HG03439 (cell line): ENCODE results near the gene AK8.

Source experiments
- ATAC-seq: cut with Tn5 transposase; IDR thresholded peaks from one replicate; pipeline ENCODE4 v1.9.1; 2021; ENCODE audit warnings: mild to moderate bottlenecking, moderate library complexity; ENCODE audit not compliant: unreplicated experiment

AK8 gene

DNA sequence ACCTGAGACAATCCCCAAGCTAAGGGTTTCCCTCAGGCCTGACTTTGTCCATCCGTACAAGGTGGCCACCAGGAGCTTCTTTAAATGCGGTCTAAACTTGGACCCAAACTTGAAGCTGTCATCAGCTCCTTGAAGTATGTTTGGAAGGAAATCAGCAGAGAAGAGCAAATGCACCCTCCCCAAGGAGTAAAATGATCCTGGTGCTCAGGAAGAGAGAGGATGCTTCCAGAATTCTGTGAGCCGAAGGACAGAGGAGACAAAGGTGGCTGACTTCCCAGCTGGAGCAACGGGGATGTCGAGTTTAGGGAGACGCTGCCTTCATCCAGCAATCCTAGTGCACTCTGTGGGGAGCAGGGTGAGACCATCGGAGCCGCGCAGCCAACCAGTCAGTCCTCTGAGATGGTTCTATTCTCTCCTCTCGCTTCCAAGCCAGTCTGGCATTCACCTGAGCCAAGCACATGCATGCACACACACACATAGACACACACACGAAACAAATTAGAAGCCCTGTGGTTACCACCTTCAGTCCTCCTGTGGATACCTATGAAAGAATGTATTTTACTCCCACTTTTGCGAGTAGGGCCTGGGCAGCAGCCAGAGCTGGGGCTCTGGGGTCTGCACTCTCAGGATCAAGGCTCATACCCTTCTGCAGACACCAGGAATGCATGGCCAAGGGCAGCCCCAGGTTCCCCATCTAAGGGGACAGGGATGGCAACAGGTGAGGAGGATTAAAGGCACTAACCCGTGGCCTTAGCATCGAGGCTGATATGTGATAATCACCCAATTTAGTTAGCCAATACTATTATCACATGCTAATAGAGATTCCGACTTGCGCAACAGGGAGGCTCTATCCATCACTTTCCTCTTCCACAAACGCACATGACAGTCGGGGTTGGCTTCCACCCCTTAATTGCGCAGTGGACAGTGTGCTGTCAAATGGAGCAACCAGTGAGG lies 132.1 kb downstream of the AK8 start:
- ATAC-seq = no peak

DNA sequence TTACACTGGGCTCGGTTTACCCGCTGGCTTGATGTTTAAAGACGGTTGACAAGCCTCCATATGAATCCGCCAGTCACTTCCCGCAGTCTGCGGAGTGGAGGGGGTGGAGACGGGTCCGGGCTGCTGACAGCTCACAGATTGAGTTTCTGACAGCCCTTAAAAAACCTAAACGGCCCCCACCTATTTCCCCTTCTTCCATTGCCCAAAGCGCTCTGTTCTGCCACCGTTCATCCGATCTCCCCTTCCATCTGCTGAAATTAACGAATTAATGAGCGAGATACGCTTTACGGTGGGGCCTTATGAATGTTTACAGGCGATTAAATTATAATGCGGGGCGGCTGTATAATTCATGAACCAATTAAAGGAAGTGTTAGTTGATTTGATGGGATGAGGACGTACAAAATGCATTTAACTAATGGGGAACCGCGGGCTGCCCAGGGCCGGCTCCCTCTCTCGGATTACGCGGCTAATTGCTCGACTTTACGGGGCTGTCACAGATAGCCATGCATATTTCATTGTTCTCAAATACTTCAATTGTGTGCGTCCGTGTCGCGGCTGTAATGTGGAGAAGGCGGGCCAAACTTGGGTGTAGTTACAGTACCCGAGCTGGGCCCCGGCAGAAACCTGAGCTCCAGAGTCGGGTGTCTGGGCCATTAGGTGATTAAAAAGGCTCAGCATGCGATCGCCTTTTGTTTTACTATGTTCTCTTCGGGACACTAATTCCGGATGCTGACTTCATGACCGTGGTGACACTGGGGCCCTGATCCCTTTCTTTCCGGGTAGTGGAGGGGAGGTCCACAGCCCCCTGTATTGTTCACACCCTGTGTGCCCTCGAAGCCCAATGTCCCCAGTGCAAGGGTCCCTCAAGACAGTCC lies 133.0 kb downstream of the AK8 start:
- no peak for ATAC-seq

DNA sequence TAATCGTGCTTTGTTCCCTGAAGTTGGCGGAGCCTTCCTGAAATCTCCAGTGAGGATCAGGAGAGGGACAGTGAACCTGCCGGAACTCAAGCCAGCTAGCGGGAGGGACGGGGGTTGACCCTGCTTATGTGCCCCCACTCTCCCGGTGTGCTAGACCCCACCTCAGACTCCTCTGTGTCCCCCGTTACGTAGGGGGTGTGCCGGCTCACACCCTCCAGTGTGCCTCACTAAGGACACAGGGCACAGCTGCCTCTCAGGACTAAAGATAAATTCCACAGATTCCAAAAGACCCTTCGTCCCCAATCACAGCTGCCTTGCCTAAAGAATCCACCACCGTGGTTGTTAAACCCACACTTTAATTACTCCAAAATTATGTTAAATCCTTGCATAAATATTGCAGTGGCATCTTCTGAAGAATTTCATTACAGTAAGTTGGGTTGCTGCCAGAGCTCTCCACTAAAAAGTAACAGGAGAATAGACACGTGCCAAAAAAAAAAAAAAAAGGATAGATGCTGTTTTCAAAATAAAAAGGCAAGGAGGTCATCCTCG lies 134.1 kb downstream of the AK8 start:
- ATAC-seq = no peak

DNA sequence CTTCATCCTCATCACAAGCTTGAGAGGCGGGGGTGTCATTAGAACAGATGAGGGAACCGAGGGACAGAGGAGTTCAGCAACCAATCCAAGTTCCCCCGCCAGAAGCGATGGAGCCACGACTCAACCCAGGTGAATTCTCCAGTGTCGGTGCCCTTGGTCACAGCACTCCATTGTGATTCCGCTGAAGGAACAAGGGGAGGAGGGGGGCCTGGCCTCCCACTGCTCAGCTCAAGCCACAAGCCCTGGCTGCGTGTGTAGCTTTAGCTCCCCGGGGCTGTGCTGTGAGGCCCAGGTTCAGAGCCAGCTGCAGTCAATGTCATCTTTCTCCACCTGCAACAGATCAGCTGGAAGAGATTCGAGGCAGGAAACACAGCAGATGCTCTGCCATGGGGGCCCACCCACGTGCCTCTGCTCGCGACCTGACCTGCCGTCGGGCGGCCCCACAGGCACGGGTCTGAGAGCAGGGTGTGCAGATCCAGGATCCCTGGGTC lies 135.2 kb downstream of the AK8 start:
- ATAC-seq = no peak

DNA sequence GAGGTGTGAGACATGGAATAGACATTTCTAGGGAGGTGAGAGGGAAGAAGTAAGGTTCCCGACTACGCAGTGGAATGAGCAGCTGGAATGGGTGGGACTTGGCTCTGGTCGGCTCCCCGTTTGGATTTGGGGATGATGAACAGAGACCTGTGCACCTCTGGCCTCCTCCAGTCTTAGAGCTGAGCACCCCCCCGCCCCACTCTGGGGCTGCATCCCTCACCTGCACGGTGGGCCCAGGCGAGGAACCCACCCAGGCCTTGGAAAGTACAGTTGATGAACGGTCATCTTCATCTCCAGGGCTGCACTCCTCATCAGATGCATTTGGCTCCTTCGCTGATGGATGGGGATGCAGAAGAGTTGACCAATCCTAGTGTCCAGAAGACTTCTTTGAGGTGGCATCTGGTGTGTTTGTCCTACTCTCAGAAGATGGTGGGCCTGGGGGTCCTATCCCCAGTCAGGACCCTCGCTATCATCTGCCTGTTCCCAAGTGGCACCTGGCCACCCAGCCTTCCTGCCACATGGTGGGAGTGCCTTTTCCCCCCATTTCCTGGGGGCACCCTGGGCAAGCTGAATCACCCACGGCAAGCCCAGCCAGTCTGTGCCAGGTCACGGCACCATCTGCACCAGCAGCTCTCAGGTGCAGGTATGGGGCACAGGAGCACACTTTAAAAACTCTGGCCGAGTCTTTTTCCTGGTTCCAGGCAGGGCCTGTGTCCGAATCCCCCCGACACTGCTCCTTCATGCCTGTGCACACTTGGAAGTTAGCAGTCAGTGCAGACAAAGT lies 137.4 kb downstream of the AK8 start:
- ATAC-seq = no peak

DNA sequence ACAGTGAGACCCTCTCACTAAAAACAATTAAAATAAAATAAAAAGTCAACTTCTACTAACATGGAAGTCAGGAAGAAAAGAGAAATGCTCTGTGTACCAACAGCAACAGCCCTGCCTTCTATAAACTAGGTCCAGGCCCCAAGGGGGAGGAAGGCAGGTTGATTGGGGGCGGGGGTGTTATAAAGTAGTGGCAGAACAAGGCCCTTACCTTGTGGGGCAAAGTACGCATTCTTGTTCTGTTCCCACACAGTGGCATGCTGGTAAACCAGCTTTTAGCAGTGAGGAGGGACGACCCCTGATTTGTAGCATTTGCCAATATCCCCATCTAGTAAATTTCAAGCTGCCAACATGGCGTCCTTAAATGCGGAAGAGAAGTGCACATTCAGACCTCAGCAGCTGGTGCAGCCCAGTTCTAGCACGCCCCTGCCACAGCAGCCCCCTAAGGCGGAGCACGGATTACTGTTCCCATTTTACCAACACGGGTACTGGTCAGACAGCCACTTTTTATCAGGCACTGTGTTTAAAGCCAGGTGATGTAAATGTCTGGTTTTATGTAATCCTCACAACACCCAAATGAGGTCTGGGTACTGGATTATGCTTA lies 138.3 kb downstream of the AK8 start:
- ATAC-seq = no peak

DNA sequence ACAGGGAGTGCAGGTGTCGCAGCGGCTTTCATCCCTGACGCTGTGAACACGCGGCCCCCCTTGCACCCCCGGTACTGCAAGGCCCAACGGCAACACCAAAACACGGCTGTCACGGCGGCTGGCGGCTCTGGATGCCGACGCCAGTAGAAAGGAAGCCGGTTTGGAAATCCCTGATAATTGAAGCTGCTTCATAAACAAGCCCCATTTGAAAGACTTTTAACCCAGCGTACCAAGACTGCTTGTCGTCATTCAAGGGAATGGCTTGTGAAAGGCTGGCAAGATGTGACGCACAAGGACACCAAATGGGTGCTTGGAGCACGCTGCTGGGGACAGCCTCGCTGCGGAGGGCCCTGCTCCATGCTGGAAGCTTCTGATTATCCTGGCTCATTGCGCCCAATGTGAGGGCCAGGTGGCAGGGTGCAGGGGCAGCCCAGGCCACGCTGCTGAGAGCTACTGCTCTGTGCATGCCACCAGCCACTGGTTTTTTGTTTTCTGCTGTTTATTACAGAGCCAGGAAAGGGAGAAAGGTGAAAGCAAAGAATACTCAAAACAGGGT lies 144.7 kb downstream of the AK8 start:
- no peak for ATAC-seq

DNA sequence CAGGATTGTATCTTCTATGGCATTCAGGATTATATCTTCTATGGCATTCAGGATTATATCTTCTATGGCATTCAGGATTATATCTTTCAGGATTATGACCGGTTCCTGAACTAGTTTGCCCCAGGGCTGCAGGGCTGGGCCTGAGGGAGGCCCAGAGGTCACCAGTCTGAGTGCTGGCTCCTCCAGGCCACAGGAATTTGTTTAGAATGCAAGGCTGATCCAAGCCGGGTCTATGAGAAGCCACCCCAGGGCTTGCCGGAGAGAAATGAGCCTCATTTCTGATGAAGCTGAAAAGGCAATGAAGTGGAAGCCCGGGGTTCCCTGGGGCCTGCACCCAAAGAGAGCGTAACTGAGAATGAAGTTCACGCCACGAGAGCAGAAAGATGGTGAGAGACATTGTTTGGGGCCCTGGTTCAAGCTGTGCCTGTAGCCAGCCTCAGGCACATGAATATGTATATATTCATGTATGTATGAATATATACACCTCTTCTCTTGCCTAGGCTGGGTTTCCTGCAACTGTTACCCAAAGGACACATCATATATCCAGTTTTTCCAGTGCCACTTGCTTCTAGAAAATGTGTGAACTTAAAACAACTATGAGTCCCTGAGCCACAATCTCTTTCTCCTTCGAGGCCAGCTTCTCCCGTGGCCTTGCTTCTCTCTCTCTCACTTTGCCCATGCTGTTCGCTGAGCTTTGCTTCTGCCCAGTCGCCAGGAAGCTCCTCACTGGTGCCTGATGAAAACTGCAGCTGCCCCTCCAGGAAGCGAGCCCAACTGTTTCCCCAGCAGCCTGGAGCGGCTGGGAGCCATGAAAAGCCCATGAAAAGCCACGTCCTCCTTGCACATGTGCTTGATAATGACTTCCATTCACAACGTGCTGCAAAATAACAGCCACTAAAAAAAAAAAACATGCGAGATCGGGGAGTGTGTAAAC lies 145.5 kb downstream of the AK8 start:
- no peak for ATAC-seq

DNA sequence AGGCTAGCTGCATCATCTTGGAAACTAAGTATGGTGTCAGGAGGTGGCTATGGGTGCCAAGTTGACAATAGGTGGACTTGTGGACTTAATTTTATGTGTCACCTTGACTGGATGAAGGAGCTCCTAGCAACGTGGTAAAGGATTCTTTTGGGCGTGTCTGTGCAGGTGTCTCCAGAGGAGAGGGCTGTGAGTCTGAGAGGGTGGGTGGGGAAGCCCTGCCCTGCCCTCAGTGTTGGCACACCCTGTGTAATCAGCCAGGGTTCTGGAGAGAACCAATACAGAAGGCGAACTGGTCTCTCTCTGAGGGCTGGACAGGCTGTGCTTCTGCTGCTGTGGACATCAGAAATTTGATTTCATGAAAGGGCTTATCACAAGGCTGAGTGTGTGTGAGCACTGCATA lies 146.9 kb downstream of the AK8 start:
- ATAC-seq = no peak

DNA sequence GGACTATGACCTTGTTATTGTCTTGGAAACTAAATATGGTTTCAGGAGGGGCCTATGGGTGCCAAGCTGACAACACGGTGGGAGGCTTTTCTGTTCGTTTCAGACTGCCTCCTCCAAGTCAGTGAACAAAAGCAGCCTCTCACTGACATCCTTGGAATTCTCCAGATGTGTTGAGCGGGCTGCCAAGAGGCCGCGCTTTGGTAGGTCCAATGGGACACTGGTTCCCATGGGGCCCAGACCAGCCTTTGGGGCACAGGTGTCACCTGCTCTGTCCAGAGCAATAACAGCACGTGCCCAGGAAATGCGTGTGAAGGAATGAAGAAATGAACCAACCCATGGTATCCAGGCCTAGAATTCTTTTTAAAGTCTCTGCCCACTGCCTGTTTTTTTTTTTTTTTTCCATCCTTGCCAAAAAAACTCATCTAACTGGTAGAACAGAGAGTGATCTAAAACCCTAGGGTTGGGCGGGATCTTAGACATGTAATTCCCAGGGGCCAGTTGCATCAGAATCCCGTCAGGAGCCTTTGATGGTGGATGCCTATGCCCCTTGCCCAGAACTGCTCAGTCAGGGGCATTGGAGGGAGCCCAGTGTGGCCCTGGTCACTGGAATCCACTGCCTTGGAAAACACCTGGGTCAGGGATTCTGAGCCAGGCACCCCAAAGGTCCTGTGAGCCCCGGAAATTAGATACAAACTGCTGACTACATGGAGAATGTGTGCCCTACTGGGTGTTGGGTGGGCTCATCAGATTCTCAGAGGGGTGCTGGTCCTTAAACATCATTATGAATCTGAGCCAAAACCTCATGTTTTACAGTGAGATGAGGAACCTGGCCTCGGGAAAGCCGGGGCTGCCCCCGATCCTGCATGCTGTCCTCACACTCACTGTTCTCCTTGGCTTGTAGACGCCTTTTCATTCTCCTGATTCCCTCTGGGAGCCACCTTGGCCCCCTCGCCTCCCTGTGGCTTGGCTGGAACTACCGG lies 147.7 kb downstream of the AK8 start:
- no peak for ATAC-seq

DNA sequence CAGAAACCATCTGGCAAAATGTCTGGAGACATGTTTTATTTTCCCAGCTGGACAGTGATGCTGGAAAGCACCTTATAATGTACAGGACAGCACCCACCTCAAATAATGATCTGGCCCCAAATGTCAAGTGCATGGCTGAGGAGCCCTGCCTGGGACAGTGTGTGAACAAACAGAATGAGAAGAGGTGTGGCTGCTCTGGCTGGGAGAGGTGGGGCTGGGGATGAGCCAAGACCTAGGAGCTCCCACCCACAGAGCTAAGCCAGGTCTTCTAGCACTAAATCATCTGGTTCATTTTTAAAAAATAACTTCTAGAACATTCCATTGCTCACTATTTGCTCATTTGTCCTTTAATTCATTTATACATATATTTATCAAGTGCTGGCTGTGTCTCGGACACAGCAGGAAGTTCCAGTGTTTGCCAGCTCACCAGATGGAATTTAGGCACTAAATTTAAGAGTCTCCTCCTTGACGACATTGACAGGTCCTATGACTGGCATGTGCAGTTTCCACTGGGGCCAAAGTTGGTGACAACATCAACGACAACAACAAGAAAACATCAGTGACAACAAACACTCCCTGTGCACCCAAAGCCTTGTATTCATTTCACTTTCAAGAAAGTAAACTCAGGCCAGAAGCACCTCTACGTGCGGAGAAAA lies 148.7 kb downstream of the AK8 start:
- no peak for ATAC-seq

DNA sequence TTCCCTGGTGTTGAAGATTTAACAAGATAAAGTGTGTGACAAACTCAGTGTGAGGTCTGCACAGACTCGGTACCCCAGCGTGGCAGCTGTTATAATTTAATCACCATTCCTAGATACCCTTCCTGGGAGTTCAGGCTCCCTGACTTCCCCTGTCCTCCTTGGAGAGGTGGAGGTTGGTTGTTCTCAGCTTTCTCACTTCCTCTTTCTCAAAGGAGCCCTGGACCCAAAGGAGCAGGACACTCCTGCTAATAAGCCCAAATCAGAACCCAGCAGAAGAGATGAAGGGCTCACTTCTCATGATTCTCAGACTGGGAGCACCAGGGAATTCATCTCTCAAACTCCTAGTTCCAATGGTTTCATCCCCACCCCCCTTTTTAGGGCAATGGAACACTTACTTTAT lies 149.6 kb downstream of the AK8 start:
- no peak for ATAC-seq

DNA sequence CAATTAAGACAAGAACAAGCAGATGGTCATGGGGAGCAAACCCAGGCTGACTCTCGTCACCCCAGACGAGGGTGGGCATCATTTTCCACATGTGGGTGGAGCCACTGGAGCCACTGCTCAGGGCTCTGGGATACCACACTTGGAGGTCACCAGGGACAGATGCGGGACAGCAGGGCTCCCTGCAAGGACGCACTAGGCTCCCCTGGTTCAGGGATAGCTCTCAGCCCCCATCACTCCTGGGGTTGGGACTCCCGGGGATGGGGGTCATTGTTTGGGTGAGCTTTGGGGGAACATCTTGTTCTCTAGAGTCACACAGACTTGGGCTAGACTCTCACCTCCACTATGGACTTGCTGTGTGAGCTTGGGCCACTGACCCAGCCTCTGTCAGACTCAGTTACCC lies 150.0 kb downstream of the AK8 start:
- no peak for ATAC-seq

DNA sequence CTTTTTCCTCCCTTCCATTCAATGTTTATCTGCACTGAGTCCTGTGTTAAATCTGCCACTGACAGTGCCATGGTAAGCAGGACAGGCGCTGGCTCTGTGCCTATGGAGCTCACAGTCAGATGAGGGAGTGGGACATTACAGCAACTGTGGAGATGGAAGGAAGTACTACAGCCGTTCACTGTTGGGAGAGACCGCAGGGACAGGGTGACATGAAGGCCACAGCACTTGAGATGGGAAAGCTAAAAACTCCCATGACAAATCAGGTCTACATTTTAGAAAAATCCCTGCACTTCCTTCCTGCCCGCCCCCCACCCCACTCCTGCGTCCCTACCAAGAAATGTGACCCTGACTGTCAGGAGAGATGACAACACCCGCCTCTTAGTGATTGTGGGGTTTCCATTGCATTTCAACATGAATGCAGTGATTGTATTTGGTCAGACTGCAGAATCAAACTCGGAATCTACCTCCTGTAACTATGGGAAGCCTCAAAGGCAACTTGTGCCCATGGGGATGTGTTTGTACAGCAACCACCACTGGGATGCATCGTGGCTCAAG lies 151.4 kb downstream of the AK8 start:
- ATAC-seq = no peak

DNA sequence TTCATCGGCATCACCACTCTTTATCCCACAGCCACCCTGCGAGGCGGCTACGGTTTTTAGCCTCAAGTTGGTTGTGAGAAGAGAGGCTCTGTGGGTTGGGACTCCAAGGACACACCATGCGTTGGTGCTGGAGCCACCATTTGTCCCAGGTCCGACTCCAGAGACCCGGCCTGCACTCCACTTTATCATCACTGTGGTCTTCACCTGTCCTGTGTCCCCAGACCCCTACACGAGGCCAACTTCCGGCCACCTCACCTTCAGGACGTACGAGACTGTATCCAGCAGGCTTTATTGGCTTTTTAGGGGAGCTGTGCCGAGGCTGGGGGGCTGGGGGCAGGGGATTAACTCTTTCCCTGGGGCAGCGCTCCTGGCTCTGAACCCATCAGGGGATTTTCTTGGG lies 152.8 kb downstream of the AK8 start:
- no peak for ATAC-seq

DNA sequence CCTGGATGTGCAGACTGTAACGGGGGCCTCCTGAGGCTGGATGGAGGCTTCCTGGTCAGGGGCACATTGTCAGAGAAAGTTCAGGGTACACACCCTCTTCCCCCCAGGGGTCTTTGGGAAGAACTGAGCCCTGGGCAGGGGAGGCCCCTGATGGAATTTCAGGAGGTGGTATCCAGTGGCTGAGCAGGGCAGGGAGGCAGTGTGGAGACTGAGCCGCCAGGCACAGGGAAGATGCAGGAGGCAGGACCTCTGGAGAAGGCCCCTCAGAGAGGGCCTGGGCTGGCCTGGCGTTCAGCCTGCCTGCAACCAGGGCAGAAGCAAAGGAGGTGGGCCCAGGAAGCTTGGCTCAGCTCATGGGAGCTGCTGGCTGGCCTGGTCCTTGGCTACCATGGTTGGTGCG lies 154.3 kb downstream of the AK8 start:
- ATAC-seq = no peak

DNA sequence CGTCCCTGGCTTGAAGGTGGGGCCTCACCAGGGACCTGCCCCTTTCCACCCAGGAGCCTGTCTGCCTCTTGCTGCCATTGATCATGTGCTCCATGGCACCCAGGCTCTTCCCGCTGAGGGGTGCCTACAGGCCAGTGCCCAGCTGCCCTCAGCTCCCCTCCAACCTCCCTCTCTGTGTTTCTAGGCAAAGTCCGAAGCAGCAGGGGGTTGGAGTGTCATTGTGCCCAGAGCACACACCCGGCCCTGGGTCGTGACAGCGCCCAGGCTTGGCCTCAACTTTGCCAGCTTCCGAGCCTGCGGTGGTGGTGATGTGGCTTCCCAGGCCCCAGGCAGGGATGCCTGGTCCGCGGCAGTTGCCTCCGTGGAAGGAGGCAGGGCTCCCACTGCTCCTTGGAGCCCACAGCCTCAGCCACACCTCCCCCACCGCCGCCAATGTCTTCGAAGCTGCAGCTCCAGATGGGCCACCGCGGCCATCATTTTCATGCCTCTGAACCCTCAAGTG lies 155.5 kb downstream of the AK8 start:
- no peak for ATAC-seq
